ENCODE results near the gene APLP1.
A peak's percentile ranks its signal among the peaks of the same experiment; 100 is the strongest.

The APLP1 gene

GRCh38 chr19:35860818-35861639 is 7.3 kb upstream of the APLP1 start:
- peak overlapping the region; percentile 26 for H3K4me3 ChIP-seq (ENCODE audit: low read depth, low read length)
- H4K12ac ChIP-seq (ENCODE audit: low read depth, low read length) = no peak overlapping the region
- no peak overlapping the region for H2AK5ac ChIP-seq (ENCODE audit: low read length)
- no peak overlapping the region for H4K8ac ChIP-seq (ENCODE audit: low read depth, low read length)
- peaks cover 5% of the 10 kb centered on the region for H3K9me3 ChIP-seq (ENCODE audit: insufficient read depth, low read depth, low read length)
- no peaks in the 10 kb centered on the region for H3K79me1 ChIP-seq (ENCODE audit: low read length)
- H3K18ac ChIP-seq (ENCODE audit: low read length) = no peak overlapping the region
- H3K4me2 ChIP-seq (ENCODE audit: low read length) = peak overlapping the region; percentile 70
- peaks cover 34% of the 10 kb centered on the region for H3K27me3 ChIP-seq (ENCODE audit: insufficient read depth, low read length)
- H3K4me1 ChIP-seq (ENCODE audit: control insufficient read depth in 1 of 2, insufficient read depth in 2 of 2, low read length in 2 of 2) = peaks cover 5 to 9% of the 10 kb centered on the region in 2 experiments
- H3K4ac ChIP-seq (ENCODE audit: low read depth, low read length) = no peak overlapping the region
- no peaks in the 10 kb centered on the region for H3K79me2 ChIP-seq (ENCODE audit: control insufficient read depth, insufficient read depth, low read length, poor library complexity)
- no peak overlapping the region for H2BK12ac ChIP-seq (ENCODE audit: low read length)
- no peak overlapping the region for H4K91ac ChIP-seq (ENCODE audit: low read depth, low read length)
- no peak overlapping the region for H2AFZ ChIP-seq (ENCODE audit: insufficient read depth, low read length, poor library complexity)
- no peak overlapping the region for H3K27ac ChIP-seq (ENCODE audit: low read depth, low read length)
- WGBS (ENCODE audit: extremely low coverage, insufficient coverage, insufficient read length) = no CpG with 5 or more reads among the region's 55 CpGs
- peak in 1 of 2 donors; percentile 35 for DNase-seq
- no peak overlapping the region for H3K23ac ChIP-seq (ENCODE audit: low read length)
- no peaks in the 10 kb centered on the region for H3K36me3 ChIP-seq (ENCODE audit: control insufficient read depth in 1 of 2, insufficient read depth in 2 of 2, low read length in 2 of 2)
- H3K14ac ChIP-seq (ENCODE audit: low read length) = no peak overlapping the region
- no peak overlapping the region for H2BK120ac ChIP-seq (ENCODE audit: insufficient read depth, low read length, poor library complexity)
- no peak overlapping the region for H2BK5ac ChIP-seq (ENCODE audit: low read depth, low read length, poor library complexity)
- no peak overlapping the region for H3K9ac ChIP-seq (ENCODE audit: low read length)

- no peak overlapping the region for H4K8ac ChIP-seq (ENCODE audit: low read depth, low read length)
- WGBS (ENCODE audit: extremely low coverage, insufficient coverage, insufficient read length) = no CpG with 5 or more reads among the region's 19 CpGs
Observed at GRCh38 chr19:35861640-35862160, 6.7 kb upstream of the APLP1 start.

GRCh38 chr19:35862528-35862927 is 5.8 kb upstream of the APLP1 start:
- Histone ChIP-seq H3K27me3 (ENCODE audit: insufficient read depth, low read length) (peaks cover 24% of the 10 kb centered on the region), H2BK12ac (ENCODE audit: low read length) (no peak overlapping the region), H3K4ac (ENCODE audit: low read depth, low read length) (no peak overlapping the region), H3K4me1 (ENCODE audit: control insufficient read depth in 1 of 2, insufficient read depth in 2 of 2, low read length in 2 of 2) (peaks cover 4 to 9% of the 10 kb centered on the region in 2 experiments), H2AK5ac (ENCODE audit: low read length) (no peak overlapping the region), H4K8ac (ENCODE audit: low read depth, low read length) (no peak overlapping the region), H3K9ac (ENCODE audit: low read length) (no peak overlapping the region), H4K91ac (ENCODE audit: low read depth, low read length) (no peak overlapping the region), H3K9me3 (ENCODE audit: insufficient read depth, low read depth, low read length) (peaks cover 3% of the 10 kb centered on the region), H4K12ac (ENCODE audit: low read depth, low read length) (no peak overlapping the region), H3K4me2 (ENCODE audit: low read length) (no peak overlapping the region), H3K4me3 (ENCODE audit: low read depth, low read length) (no peak overlapping the region), H3K18ac (ENCODE audit: low read length) (no peak overlapping the region), H2BK5ac (ENCODE audit: low read depth, low read length, poor library complexity) (no peak overlapping the region), H3K36me3 (ENCODE audit: control insufficient read depth in 1 of 2, insufficient read depth in 2 of 2, low read length in 2 of 2) (no peaks in the 10 kb centered on the region), H3K27ac (ENCODE audit: low read depth, low read length) (no peak overlapping the region), H2AFZ (ENCODE audit: insufficient read depth, low read length, poor library complexity) (no peak overlapping the region), H3K23ac (ENCODE audit: low read length) (no peak overlapping the region), H2BK120ac (ENCODE audit: insufficient read depth, low read length, poor library complexity) (no peak overlapping the region), H3K79me2 (ENCODE audit: control insufficient read depth, insufficient read depth, low read length, poor library complexity) (no peaks in the 10 kb centered on the region), H3K79me1 (ENCODE audit: low read length) (no peaks in the 10 kb centered on the region), H3K14ac (ENCODE audit: low read length) (no peak overlapping the region)
- WGBS (ENCODE audit: extremely low coverage, insufficient coverage, insufficient read length) = no CpG with 5 or more reads among the region's 14 CpGs
- DNase-seq = no peak

More at GRCh38 chr19:35861640-35862160, 6.7 kb upstream of the APLP1 start:
- Histone ChIP-seq H2BK5ac (ENCODE audit: low read depth, low read length, poor library complexity) (no peak overlapping the region), H3K79me1 (ENCODE audit: low read length) (no peaks in the 10 kb centered on the region), H3K36me3 (ENCODE audit: control insufficient read depth in 1 of 2, insufficient read depth in 2 of 2, low read length in 2 of 2) (no peaks in the 10 kb centered on the region), H2BK120ac (ENCODE audit: insufficient read depth, low read length, poor library complexity) (no peak overlapping the region), H3K14ac (ENCODE audit: low read length) (no peak overlapping the region), H3K9me3 (ENCODE audit: insufficient read depth, low read depth, low read length) (peaks cover 5% of the 10 kb centered on the region), H2AFZ (ENCODE audit: insufficient read depth, low read length, poor library complexity) (no peak overlapping the region), H3K79me2 (ENCODE audit: control insufficient read depth, insufficient read depth, low read length, poor library complexity) (no peaks in the 10 kb centered on the region), H3K18ac (ENCODE audit: low read length) (no peak overlapping the region), H3K4me2 (ENCODE audit: low read length) (peak overlapping the region; percentile 70), H3K27me3 (ENCODE audit: insufficient read depth, low read length) (peaks cover 27% of the 10 kb centered on the region), H3K23ac (ENCODE audit: low read length) (no peak overlapping the region), H4K12ac (ENCODE audit: low read depth, low read length) (no peak overlapping the region), H4K91ac (ENCODE audit: low read depth, low read length) (no peak overlapping the region), H2AK5ac (ENCODE audit: low read length) (no peak overlapping the region), H3K27ac (ENCODE audit: low read depth, low read length) (no peak overlapping the region), H3K4me3 (ENCODE audit: low read depth, low read length) (no peak overlapping the region), H3K9ac (ENCODE audit: low read length) (no peak overlapping the region), H3K4me1 (ENCODE audit: control insufficient read depth in 1 of 2, insufficient read depth in 2 of 2, low read length in 2 of 2) (peaks cover 4 to 9% of the 10 kb centered on the region in 2 experiments), H2BK12ac (ENCODE audit: low read length) (no peak overlapping the region), H3K4ac (ENCODE audit: low read depth, low read length) (no peak overlapping the region)
- DNase-seq = no peak

GRCh38 chr19:35863018-35863417 is 5.4 kb upstream of the APLP1 start:
- no peak for DNase-seq

More at GRCh38 chr19:35863018-35863417, 5.4 kb upstream of the APLP1 start:
- WGBS (ENCODE audit: extremely low coverage, insufficient coverage, insufficient read length) = no CpG with 5 or more reads among the region's 5 CpGs
- Histone ChIP-seq H3K9me3 (ENCODE audit: insufficient read depth, low read depth, low read length) (peaks cover 3% of the 10 kb centered on the region), H3K23ac (ENCODE audit: low read length) (no peak overlapping the region), H3K4me3 (ENCODE audit: low read depth, low read length) (no peak overlapping the region), H2BK120ac (ENCODE audit: insufficient read depth, low read length, poor library complexity) (no peak overlapping the region), H3K27me3 (ENCODE audit: insufficient read depth, low read length) (peaks cover 23% of the 10 kb centered on the region), H3K27ac (ENCODE audit: low read depth, low read length) (no peak overlapping the region), H3K18ac (ENCODE audit: low read length) (no peak overlapping the region), H2AK5ac (ENCODE audit: low read length) (no peak overlapping the region), H3K36me3 (ENCODE audit: control insufficient read depth in 1 of 2, insufficient read depth in 2 of 2, low read length in 2 of 2) (no peaks in the 10 kb centered on the region), H2BK12ac (ENCODE audit: low read length) (no peak overlapping the region), H3K9ac (ENCODE audit: low read length) (no peak overlapping the region), H4K8ac (ENCODE audit: low read depth, low read length) (no peak overlapping the region), H3K14ac (ENCODE audit: low read length) (no peak overlapping the region), H3K4ac (ENCODE audit: low read depth, low read length) (no peak overlapping the region), H2BK5ac (ENCODE audit: low read depth, low read length, poor library complexity) (no peak overlapping the region), H4K91ac (ENCODE audit: low read depth, low read length) (no peak overlapping the region), H3K4me2 (ENCODE audit: low read length) (no peak overlapping the region), H2AFZ (ENCODE audit: insufficient read depth, low read length, poor library complexity) (no peak overlapping the region), H3K4me1 (ENCODE audit: control insufficient read depth in 1 of 2, insufficient read depth in 2 of 2, low read length in 2 of 2) (peaks cover 4 to 9% of the 10 kb centered on the region in 2 experiments), H3K79me2 (ENCODE audit: control insufficient read depth, insufficient read depth, low read length, poor library complexity) (no peaks in the 10 kb centered on the region), H4K12ac (ENCODE audit: low read depth, low read length) (no peak overlapping the region), H3K79me1 (ENCODE audit: low read length) (no peaks in the 10 kb centered on the region)

Data from trophoblast cell (in vitro differentiated cells and primary cell).